SK-N-SH (cell line): ENCODE measurements around the gene WDFY2.

ENCODE experiments used
- CTCF ChIP-seq: fragments of 200-600 bp; sonication (generic); IDR thresholded peaks from 2 replicates; pipeline ENCODE4 v1.6.1; 2017; ENCODE audit warnings: antibody characterized with exemption, mild to moderate bottlenecking, moderate library complexity
- EZH2phosphoT487 ChIP-seq: fragments of 200-600 bp; sonication (generic); IDR thresholded peaks from 2 replicates; pipeline ENCODE4 v1.6.1; 2017; ENCODE audit warnings: low read depth, mixed run types, mild to moderate bottlenecking, antibody characterized with exemption, moderate library complexity, borderline replicate concordance

- no peak for TF ChIP-seq EZH2phosphoT487
- no peak for TF ChIP-seq CTCF
These were observed 174.4 kb downstream of the WDFY2 start for GRCh38 chr13:51758691-51759090.
